Smooth muscle cell (in vitro differentiated cells): ENCODE results near the gene MS4A10. TPM values are rescaled to one million over a fixed set of nuclear protein-coding genes. Genes with fewer than 3 reads are reported as not detected.

Experiments used
- DNase-seq: peaks from one replicate; lab custom pipeline; 2025; ENCODE audit not compliant: unreplicated experiment; lab: John Stamatoyannopoulos, UW
- H2AFZ ChIP-seq: fragments of 200-600 bp; sonication (generic); 2 replicates; pipeline ENCODE4 v1.6.0; 2016; ENCODE audit warnings: antibody characterized with exemption, low read depth, mild to moderate bottlenecking
- H3F3A ChIP-seq: fragments of 200-600 bp; sonication (generic); 2 replicates; pipeline ENCODE4 v1.6.0; 2017; ENCODE audit warnings: antibody characterized with exemption, low read depth
- H3K27ac ChIP-seq: fragments of 200-600 bp; sonication (generic); 2 replicates; pipeline ENCODE4 v1.5.1; 2016; ENCODE audit warnings: low read depth, mild to moderate bottlenecking
- H3K27me3 ChIP-seq: fragments of 200-600 bp; sonication (generic); 2 replicates; pipeline ENCODE4 v1.6.1; 2016; ENCODE audit warnings: low read depth, mild to moderate bottlenecking
- H3K36me3 ChIP-seq: fragments of 200-600 bp; sonication (generic); 2 replicates; pipeline ENCODE4 v1.5.1; 2016; ENCODE audit warnings: low read depth
- H3K4me1 ChIP-seq: fragments of 200-600 bp; sonication (generic); 2 replicates; pipeline ENCODE4 v1.5.1; 2016; ENCODE audit warnings: low read depth
- H3K4me2 ChIP-seq: fragments of 200-600 bp; sonication (generic); 2 replicates; pipeline ENCODE4 v1.6.0; 2016; ENCODE audit warnings: mild to moderate bottlenecking
- H3K4me3 ChIP-seq: fragments of 200-600 bp; sonication (generic); 2 replicates; pipeline ENCODE4 v1.5.1; 2016; ENCODE audit warnings: mild to moderate bottlenecking
- H3K79me2 ChIP-seq: fragments of 200-600 bp; sonication (generic); 2 replicates; pipeline ENCODE4 v1.6.0; 2016; ENCODE audit warnings: low read depth, mild to moderate bottlenecking
- H3K9ac ChIP-seq: fragments of 200-600 bp; sonication (generic); 2 replicates; pipeline ENCODE4 v1.6.0; 2016; ENCODE audit warnings: low read depth
- H3K9me3 ChIP-seq: fragments of 200-600 bp; sonication (generic); replicated peaks from 2 replicates; pipeline ENCODE4 v1.5.1; 2016; ENCODE audit warnings: low read depth
- H4K20me1 ChIP-seq: fragments of 200-600 bp; sonication (generic); 2 replicates; pipeline ENCODE4 v1.6.0; 2016; ENCODE audit warnings: low read depth
- WGBS: methylation state at CpG from one replicate; pipeline ENCODE4 v1.1.7; 2016; ENCODE audit warnings: low lambda C conversion rate; 5-methylcytosine and 5-hydroxymethylcytosine counted together
- polyA plus RNA-seq: library from polyadenylated mRNA; unstranded; fragments of >200 nt; fragmentation: Nextera tagmentation; extraction: Ambion mirVana; gene quantifications from 2 replicates; pipeline ENCODE4 v1.2.1, GENCODE V29; 2016
- total RNA-seq: library from RNA; depleted of rRNA; stranded (reverse); fragments of >200 nt; gene quantifications from 2 replicates; pipeline ENCODE4 v1.2.3, GENCODE V29; 2014
- TF ChIP-seq, protein P1 (sequence below): fragments of 200-600 bp; sonication (generic); IDR thresholded peaks from 2 replicates; pipeline ENCODE4 v1.5.1; 2017; ENCODE audit warnings: borderline replicate concordance, mild to moderate bottlenecking, antibody characterized with exemption; ENCODE audit not compliant: insufficient read depth, poor library complexity, severe bottlenecking

The MS4A10 gene
- total and polyA plus RNA-seq, 2 experiments from 2014 or later: not detected

DNA sequence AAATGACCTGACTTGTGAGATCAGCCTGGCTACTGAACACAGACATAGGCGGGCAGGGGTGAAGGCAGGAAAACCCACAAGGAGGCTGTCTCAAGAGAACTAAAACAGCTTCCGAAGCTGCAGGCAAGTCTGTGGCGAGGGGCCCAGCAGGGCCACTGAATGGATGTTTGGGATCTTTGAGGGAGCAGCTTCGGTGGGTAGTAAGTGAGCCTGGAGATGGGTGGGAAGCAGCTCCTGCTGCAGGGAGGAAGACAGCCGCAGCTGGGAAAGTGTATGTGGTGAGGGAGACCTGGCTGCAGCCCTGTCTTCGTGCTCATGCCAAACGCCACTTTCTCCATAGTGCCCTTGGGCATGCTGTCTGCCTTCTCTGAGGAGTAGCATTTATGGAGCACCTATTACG, 60.2 kb downstream of the MS4A10 start:
- H3K9ac ChIP-seq: no peak overlapping the region
- WGBS: 94% methylated on average over 8 of the region's 8 CpGs

DNA sequence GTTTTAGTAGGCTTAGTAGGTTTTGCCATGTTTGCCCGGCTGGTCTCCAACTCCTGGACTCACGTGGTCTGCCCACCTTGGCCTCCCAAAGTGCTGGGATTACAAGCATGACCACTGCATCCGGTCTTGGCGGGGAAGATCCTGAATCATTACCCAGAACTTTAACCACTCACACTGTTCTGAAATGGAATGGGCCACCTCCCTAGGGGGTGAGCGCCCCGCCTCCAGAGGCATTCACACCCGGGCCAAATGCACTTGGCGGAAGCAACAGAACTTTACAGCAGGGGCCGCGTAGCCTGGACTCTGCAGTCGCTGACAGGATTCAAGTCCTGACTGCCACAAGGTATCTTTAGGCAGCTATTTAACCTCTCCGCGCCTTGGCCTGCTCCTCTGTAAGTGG, 62.1 kb downstream of the MS4A10 start:
- WGBS: 99% methylated on average over 13 of the region's 13 CpGs
- Histone ChIP-seq H3K4me2 (no peak overlapping the region), H3K27ac (no peak overlapping the region), H3K4me1 (peaks cover 18% of the 10 kb centered on the region), H3K27me3 (peaks cover 4% of the 10 kb centered on the region), H3K4me3 (no peak overlapping the region), H3K36me3 (no peaks in the 10 kb centered on the region), H4K20me1 (no peaks in the 10 kb centered on the region), H3F3A (no peaks in the 10 kb centered on the region), H2AFZ (no peak overlapping the region), H3K79me2 (peaks cover 19% of the 10 kb centered on the region), H3K9ac (no peak overlapping the region), H3K9me3 (no peaks in the 10 kb centered on the region)
- DNase-seq: no peak
- TF ChIP-seq, protein P1, sequence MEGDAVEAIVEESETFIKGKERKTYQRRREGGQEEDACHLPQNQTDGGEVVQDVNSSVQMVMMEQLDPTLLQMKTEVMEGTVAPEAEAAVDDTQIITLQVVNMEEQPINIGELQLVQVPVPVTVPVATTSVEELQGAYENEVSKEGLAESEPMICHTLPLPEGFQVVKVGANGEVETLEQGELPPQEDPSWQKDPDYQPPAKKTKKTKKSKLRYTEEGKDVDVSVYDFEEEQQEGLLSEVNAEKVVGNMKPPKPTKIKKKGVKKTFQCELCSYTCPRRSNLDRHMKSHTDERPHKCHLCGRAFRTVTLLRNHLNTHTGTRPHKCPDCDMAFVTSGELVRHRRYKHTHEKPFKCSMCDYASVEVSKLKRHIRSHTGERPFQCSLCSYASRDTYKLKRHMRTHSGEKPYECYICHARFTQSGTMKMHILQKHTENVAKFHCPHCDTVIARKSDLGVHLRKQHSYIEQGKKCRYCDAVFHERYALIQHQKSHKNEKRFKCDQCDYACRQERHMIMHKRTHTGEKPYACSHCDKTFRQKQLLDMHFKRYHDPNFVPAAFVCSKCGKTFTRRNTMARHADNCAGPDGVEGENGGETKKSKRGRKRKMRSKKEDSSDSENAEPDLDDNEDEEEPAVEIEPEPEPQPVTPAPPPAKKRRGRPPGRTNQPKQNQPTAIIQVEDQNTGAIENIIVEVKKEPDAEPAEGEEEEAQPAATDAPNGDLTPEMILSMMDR: no peak

More for the DNA sequence above, 60.2 kb downstream of the MS4A10 start:
- H3K27me3 ChIP-seq: no peaks in the 10 kb centered on the region
- H3K27ac ChIP-seq: no peak overlapping the region
- H3K4me3 ChIP-seq: no peak overlapping the region
- H3K36me3 ChIP-seq: no peaks in the 10 kb centered on the region
- no peak for DNase-seq
- H3F3A ChIP-seq: no peaks in the 10 kb centered on the region
- no peak overlapping the region for H3K4me2 ChIP-seq
- TF ChIP-seq, protein P1: no peak
- H3K4me1 ChIP-seq: peaks cover 18% of the 10 kb centered on the region
- no peaks in the 10 kb centered on the region for H4K20me1 ChIP-seq
- H3K9me3 ChIP-seq: no peaks in the 10 kb centered on the region
- H3K79me2 ChIP-seq: peaks cover 21% of the 10 kb centered on the region
- no peak overlapping the region for H2AFZ ChIP-seq

DNA sequence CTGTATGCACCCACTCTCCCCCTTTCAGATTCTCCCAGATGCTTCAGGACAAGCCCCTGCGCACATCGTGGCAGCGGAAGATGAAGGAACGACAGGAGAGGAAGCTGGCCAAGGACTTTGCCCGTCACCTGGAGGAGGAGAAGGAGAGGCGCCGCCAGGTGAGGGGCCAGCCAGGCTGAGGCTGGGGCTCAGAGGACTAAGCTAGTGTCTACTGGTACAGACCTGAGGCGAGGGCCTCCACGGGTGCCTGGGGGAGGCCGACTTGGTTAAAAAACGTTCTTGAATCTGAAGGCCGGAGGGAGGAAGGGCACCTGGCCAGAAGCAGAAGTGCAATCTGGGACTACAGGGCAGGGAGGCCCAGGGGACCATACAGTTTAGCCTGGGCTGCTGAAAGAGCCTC, 62.8 kb downstream of the MS4A10 start:
- Histone ChIP-seq H3K4me2 (no peak overlapping the region), H3K4me1 (peaks cover 17% of the 10 kb centered on the region), H3K9ac (no peak overlapping the region), H3K4me3 (no peak overlapping the region), H2AFZ (no peak overlapping the region), H3K36me3 (no peaks in the 10 kb centered on the region), H3K27me3 (peaks cover 5% of the 10 kb centered on the region), H3K79me2 (peaks cover 12% of the 10 kb centered on the region), H3F3A (no peaks in the 10 kb centered on the region), H3K27ac (no peak overlapping the region), H4K20me1 (no peaks in the 10 kb centered on the region), H3K9me3 (no peaks in the 10 kb centered on the region)
- WGBS: 95% methylated on average over 12 of the region's 12 CpGs
- no peak for DNase-seq
- TF ChIP-seq, protein P1: no peak

DNA sequence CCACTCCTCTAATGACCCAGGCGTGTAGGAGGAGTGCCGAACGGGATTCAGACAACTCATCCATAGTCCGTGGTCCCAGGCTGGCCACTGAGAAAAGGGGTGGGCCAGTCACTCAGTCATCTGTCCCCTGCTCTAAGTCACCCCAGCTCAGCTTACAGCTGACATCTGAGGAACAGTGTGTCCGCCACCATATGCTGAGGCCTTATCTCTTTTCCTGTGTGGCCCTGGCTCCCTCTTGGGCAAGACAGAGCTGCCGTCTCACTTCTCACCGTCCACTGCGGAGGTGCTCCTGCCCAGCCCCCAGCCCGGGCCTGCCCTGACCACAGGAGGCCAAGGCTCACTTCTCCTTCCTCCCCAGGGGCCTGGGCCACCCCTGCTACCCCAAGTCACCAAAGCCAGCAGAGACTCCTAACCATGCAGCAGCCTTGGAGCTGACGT, 63.6 kb downstream of the MS4A10 start:
- H3F3A ChIP-seq: no peaks in the 10 kb centered on the region
- H3K4me2 ChIP-seq: no peak overlapping the region
- H2AFZ ChIP-seq: no peak overlapping the region
- H4K20me1 ChIP-seq: no peaks in the 10 kb centered on the region
- WGBS: 86% methylated on average over 7 of the region's 10 CpGs
- no peaks in the 10 kb centered on the region for H3K36me3 ChIP-seq
- H3K27me3 ChIP-seq: peaks cover 5% of the 10 kb centered on the region
- no peak overlapping the region for H3K4me3 ChIP-seq
- H3K27ac ChIP-seq: no peak overlapping the region
- H3K9me3 ChIP-seq: no peaks in the 10 kb centered on the region
- H3K4me1 ChIP-seq: peaks cover 10% of the 10 kb centered on the region
- TF ChIP-seq, protein P1: no peak
- DNase-seq: no peak
- H3K9ac ChIP-seq: no peak overlapping the region
- H3K79me2 ChIP-seq: peaks cover 7% of the 10 kb centered on the region
